ENCODE data around the gene ELK3. TPM values are rescaled to one million over a fixed set of nuclear protein-coding genes. Genes with fewer than 3 reads are reported as not detected.

The ELK3 gene
- polyA plus RNA-seq, 1 experiment: 20.9 TPM

- no peak for DNase-seq (ENCODE audit: low read depth)
- ChIA-PET CTCF (interaction anchor here (0.6 to 1.5 kb wide), 3 partner anchors 13 to 296 kb away, joined by 3 to 5 read pairs (median 4); no protein-coding TSS in a partner anchor), POLR2A (no interaction called here)
- TF ChIP-seq CTCF (IDR thresholded peaks at IDR 0.05; ENCODE audit: insufficient read depth, low read depth, low read length): no peak
- Histone ChIP-seq H3K27me3 (ENCODE audit: control insufficient read depth, insufficient read depth, low read length) (no peaks in the 10 kb centered on the region), H3K36me3 (ENCODE audit: control insufficient read depth, insufficient read depth, low read length) (peaks cover 5% of the 10 kb centered on the region), H3K4me3 (ENCODE audit: low read depth, low read length) (no peak overlapping the region)
These were observed 26.7 kb downstream of the ELK3 start for GRCh38 chr12:96220902-96221301.

- POLR2A ChIA-PET: no interaction called here
- CTCF ChIA-PET: no interaction called here
These were observed 27.2 kb downstream of the ELK3 start for GRCh38 chr12:96221391-96221790.

GRCh38 chr12:96223411-96224218, 29.4 kb downstream of the ELK3 start:
- ChIA-PET CTCF (interaction anchor here (3.6 kb wide), 1 partner anchor 8 kb away, joined by 18 read pairs; no protein-coding TSS in a partner anchor), POLR2A (no interaction called here)

More at GRCh38 chr12:96221391-96221790, 27.2 kb downstream of the ELK3 start:
- Histone ChIP-seq H3K36me3 (ENCODE audit: control insufficient read depth, insufficient read depth, low read length) (peaks cover 5% of the 10 kb centered on the region), H3K4me3 (ENCODE audit: low read depth, low read length) (no peak overlapping the region), H3K27me3 (ENCODE audit: control insufficient read depth, insufficient read depth, low read length) (no peaks in the 10 kb centered on the region)
- TF ChIP-seq CTCF (IDR thresholded peaks at IDR 0.05; ENCODE audit: insufficient read depth, low read depth, low read length): no peak
- DNase-seq (ENCODE audit: low read depth): no peak

GRCh38 chr12:96224219-96224615, 30.0 kb downstream of the ELK3 start:
- Histone ChIP-seq H3K4me3 (ENCODE audit: low read depth, low read length) (no peak overlapping the region), H3K27me3 (ENCODE audit: control insufficient read depth, insufficient read depth, low read length) (no peaks in the 10 kb centered on the region), H3K36me3 (ENCODE audit: control insufficient read depth, insufficient read depth, low read length) (peaks cover 6% of the 10 kb centered on the region)
- TF ChIP-seq CTCF (IDR thresholded peaks at IDR 0.05; ENCODE audit: insufficient read depth, low read depth, low read length): no peak
- CTCF ChIA-PET: interaction anchor here (3.6 kb wide), 1 partner anchor 9 kb away, joined by 18 read pairs; no protein-coding TSS in a partner anchor
- no peak for DNase-seq (ENCODE audit: low read depth)
- POLR2A ChIA-PET: no interaction called here

More at GRCh38 chr12:96223411-96224218, 29.4 kb downstream of the ELK3 start:
- peaks cover 6% of the 10 kb centered on the region for H3K36me3 ChIP-seq (ENCODE audit: control insufficient read depth, insufficient read depth, low read length)
- H3K27me3 ChIP-seq (ENCODE audit: control insufficient read depth, insufficient read depth, low read length): no peaks in the 10 kb centered on the region
- H3K4me3 ChIP-seq (ENCODE audit: low read depth, low read length): no peak overlapping the region
- DNase-seq (ENCODE audit: low read depth): no peak
- TF ChIP-seq CTCF (IDR thresholded peaks at IDR 0.05; ENCODE audit: insufficient read depth, low read depth, low read length): no peak

GRCh38 chr12:96225044-96225855, 31.1 kb downstream of the ELK3 start:
- CTCF ChIA-PET: interaction anchor here (0.7 to 3.6 kb wide), 2 partner anchors 10 to 164 kb away, joined by 3 to 18 read pairs; no protein-coding TSS in a partner anchor
- H3K27me3 ChIP-seq (ENCODE audit: control insufficient read depth, insufficient read depth, low read length): no peaks in the 10 kb centered on the region
- peaks cover 6% of the 10 kb centered on the region for H3K36me3 ChIP-seq (ENCODE audit: control insufficient read depth, insufficient read depth, low read length)
- H3K4me3 ChIP-seq (ENCODE audit: low read depth, low read length): no peak overlapping the region
- no peak for TF ChIP-seq CTCF (IDR thresholded peaks at IDR 0.05; ENCODE audit: insufficient read depth, low read depth, low read length)
- POLR2A ChIA-PET: no interaction called here
- DNase-seq (ENCODE audit: low read depth): no peak

All from BJ (cell line).